Left kidney (tissue), 8 donors: ENCODE measurements around the gene ME3. TPM values are rescaled to one million over a fixed set of nuclear protein-coding genes. Genes with fewer than 3 reads are reported as not detected.

Experiments
- DNase-seq: peaks from one replicate; pipeline ENCODE4 v3.0.0-alpha.2; 2013
- long read RNA-seq, 8 donors: transcript quantifications; one replicate each; lab custom pipeline, GENCODE V29; 2026
- polyA plus RNA-seq: library from polyadenylated mRNA; unstranded; fragments of 120-200 nt; gene quantifications from one replicate; pipeline ENCODE4 v1.2.1, GENCODE V29; 2013; ENCODE audit not compliant: insufficient read length

ME3 gene
- polyA plus RNA-seq = 29.7 TPM
- long read RNA-seq, donor 1, partial matches to known transcripts = 5 of 10 reads
- long read RNA-seq, donor 1, other reads (novel, unspliced or antisense) = 0 of 10 reads
- long read RNA-seq, donor 2, partial matches to known transcripts = 0 of 2 reads
- long read RNA-seq, donor 2, other reads (novel, unspliced or antisense) = 0 of 2 reads
- long read RNA-seq, donor 3, partial matches to known transcripts = 105 of 137 reads
- long read RNA-seq, donor 3, other reads (novel, unspliced or antisense) = 32 of 137 reads
- long read RNA-seq, donor 4 = 0 reads
- long read RNA-seq, donor 5, transcript ME3-212 (15 exons, 2,311 nt) = major isoform, 5 of 19 reads
- long read RNA-seq, donor 5, partial matches to known transcripts = 14 of 19 reads
- long read RNA-seq, donor 5, other reads (novel, unspliced or antisense) = 0 of 19 reads
- long read RNA-seq, donor 6 = 0 reads
- long read RNA-seq, donor 7, partial matches to known transcripts = 0 of 1 reads
- long read RNA-seq, donor 7, other reads (novel, unspliced or antisense) = 0 of 1 reads
- long read RNA-seq, donor 8, partial matches to known transcripts = 0 of 2 reads
- long read RNA-seq, donor 8, other reads (novel, unspliced or antisense) = 0 of 2 reads

DNA sequence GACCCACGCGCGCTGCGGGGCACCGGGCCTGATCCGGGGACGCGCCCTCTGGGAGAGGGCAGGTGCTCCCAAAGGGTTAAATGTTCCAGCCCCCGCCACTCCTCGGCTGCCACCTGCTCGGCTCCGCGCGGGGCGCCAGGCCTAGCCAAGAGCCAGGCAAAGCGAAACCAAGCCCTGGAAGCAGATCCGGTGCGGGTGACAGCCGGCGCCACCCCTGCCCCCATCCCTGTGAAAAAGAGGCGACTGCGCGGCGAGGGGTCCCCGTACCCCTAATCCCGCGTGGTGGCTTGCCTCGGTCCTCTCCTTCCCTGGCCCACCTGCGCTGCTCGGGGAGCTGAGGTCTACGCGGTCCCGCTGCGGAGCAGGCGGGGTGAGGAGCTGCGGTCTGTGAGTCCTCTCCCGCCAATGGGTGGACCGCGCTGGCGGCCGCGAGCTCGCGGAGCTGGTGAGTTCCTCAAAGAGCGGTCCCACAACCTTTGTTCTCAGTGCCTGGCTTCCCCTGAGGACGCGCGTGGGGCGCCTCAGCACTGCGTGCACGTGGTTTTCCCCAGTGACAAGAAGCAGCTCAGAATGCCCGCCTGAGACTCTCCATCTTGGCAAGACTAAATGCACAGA lies at the start of gene ME3:
TSS of gene ME3 (minus strand) at position 610 of the 615 bp plus-strand sequence.
- DNase-seq = peak; percentile 47

DNA sequence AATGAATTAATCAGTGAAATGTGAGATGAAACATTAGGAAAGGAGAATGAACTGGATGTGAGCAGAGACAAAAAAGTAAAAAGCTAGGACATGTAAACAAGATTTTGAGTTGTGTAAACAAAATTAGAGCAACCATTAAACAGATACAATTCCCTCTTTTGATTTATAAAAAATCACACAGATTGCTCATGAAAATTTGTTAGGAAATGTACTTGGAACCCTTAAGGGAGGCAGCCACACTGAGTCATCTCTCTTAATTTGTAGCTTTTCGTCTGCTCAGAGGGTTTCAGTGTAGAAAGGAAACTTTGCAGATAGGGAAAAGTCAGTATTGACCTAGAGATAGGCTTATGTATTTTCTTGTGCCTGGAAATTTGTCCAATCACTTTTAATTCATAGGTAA lies 49.6 kb upstream of the ME3 start:
- no peak for DNase-seq

DNA sequence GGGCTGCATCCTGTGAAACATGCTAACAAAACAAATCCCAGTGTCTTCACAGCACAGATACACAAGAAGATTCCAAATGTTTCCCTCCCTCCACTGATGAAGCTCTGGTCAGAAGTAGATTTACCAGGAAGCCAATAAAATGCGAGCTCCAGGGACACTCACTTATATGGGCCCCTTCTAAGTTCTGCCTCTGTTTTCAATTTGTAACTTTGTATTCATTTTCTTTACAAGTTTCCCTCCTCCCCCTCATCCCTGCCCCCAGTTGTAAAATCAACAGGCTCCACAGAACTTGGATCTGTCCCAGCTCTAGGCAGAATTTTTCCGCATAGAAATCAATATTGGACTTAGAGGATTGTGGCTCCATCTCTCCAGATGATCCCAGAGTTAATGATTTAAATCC lies 48.1 kb upstream of the ME3 start:
- no peak for DNase-seq

DNA sequence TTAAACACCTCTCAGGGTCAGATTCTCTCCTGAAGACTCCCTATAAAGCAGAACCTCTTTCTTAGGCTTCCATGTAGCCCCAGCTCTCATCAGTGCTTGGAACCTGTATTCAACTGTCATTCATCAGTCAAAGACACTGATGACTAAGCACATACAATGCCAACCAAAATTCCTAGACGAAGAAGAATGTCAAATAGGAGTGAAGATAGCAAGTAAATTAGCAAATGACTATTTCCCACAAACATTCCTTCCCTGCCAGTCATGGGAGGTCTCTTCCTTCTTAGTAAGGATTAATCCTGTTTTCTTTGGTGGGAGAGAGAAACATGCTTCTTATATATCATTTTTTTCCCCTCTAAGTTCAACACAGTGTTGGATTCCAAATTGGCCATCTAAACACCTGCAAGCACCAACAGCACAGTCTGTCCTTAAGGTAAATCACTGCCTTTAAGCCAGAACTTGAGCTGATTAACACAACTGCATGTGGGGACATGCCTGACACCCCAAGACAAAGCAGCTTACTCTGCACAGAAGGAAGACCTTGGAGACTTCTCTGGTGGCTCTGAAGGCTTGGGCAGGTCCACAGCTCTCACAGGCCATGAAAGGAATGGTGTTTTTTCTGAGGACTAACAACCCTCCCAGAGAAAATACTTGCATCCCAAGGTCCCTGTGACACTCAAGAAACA lies 47.5 kb upstream of the ME3 start:
- DNase-seq = no peak

DNA sequence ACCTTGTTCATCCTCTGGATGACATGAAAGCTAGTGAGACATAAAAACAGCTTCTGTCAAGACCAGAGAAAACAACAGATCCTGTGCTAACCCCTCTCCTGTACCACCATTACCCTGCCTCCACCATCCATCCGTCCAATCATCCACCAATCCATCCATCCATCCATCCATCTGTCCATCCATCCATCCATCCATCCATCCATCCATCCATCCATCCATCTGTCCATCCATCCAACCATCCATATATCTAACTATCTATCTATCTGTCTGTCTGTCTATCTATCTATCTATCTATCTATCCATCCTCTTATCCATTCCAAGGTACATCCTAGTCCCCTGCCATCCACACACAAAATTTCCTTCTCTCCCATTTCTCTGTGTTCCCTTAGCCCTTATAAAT lies 46.6 kb upstream of the ME3 start:
- DNase-seq = no peak

DNA sequence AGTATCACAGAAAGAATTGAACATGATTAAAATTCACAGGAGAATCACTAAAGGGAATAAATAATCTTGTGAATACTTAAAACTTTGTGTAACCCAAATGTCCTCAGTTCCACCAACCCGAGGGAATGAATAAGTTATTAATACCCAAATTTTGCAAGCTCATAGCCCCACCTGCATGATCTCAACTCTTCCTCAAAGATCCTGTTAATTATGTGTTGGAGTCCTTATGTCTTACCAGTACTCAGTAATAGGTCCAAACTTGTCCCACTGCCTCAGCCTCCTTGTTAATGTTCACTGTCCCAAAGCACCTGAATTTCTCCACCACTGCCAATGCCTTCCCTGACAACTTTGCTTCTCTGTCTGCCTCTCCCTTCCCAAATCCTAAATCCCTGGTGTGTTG lies 46.1 kb upstream of the ME3 start:
- DNase-seq = no peak

DNA sequence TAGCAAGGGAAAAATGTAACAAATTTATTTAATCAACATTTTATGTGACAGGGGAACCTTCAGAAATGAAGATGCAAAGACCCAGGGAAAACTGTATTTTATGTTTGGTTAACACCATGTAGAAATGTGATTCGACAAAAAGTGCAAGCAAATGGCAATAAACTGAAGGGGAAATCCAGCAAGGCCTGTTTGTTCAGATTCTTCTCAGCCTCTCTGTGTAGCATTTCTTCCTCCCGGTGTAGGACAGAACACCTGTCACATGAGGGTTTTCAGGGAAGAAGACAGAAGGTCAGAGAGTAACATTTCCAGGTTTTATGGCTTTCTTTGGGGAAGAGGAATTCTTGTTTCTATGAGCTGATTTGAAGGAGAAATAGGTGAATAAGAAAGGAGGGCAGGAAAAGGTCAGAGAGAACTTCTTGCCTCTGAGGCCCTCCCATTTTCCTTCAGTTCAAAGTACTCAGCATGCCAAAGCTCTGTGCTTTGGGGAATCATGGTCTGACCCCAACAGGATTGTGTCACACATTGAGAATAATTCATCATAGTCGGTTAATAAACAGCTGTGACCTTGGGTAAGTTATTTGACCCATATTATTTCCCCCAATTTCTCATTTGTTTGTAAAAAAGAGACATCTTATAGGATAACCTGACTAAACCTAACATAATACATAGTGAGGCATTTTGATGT lies 45.5 kb upstream of the ME3 start:
- DNase-seq = no peak

DNA sequence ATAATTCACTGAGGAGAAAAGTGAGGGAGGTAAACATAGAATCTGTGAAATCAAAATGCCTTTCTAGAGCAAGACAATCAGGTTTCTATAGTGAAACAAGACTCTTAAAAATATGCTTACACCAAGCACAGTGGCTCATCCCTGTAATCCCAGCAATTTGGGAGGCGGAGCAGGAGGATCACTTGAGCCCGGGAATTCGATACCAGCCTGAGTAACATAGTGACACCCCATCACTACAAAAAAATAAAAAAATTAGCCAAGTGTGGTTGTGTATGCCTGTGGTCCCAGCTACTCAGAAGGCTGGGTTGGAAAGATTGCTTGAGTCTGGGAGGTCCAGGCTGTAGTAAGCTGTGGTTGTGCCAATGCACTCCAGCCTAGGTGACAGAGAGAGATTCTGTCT lies 43.2 kb upstream of the ME3 start:
- DNase-seq = no peak

DNA sequence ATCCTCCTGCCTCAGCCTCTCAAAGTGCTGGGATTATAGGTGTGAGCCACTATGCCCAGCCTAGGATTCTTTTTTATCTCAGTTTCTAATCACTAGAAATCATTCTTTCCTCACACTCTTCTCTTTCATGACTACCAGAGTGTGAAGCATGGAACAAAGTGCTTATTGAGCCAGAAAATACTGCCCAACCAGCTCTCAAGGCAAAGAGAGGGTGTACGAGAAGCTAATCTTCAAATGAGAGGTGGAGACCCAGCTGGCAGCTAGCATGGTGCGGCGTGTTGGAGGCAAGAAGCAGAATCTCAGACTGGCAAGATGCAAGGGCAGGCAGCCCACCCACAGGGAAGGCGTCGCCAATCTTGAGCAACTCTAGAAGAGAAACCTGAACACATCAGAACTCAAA lies 41.1 kb upstream of the ME3 start:
- no peak for DNase-seq

DNA sequence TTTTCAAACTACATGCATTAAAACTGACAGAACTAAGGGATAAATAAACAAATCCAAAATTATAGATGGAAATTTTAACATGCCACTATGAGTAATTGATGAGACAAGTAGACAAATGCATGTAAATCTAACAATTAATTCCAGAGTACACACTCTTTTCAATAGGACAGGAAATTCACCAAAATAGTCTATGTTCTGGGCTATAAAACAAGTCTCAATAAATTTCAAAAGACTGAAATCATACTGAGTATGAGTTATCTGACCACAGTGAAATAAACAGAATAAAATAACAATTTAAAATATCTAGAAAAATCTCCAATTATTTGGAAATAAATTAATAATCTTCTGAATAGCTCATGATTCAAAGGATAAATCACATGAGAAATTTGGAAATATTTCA lies 38.5 kb upstream of the ME3 start:
- DNase-seq = no peak

DNA sequence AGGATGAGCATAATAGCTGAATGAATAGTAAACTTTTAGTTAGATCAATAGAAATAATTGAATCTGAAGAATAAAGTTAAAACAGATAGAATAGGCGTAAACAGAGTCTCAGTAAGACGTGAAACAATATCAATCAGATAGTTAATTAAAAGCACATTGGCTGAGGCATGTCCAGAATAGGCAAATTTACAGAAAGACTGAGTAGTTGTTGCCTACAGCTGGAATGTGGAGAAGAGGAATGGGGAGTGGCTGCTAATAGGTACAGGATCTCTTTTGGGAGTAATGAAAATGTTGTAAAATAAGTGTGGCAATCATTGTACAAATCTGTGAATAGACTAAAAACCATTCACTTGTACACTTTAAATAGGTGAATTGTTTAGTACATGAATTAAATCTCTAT lies 36.3 kb upstream of the ME3 start:
- no peak for DNase-seq

DNA sequence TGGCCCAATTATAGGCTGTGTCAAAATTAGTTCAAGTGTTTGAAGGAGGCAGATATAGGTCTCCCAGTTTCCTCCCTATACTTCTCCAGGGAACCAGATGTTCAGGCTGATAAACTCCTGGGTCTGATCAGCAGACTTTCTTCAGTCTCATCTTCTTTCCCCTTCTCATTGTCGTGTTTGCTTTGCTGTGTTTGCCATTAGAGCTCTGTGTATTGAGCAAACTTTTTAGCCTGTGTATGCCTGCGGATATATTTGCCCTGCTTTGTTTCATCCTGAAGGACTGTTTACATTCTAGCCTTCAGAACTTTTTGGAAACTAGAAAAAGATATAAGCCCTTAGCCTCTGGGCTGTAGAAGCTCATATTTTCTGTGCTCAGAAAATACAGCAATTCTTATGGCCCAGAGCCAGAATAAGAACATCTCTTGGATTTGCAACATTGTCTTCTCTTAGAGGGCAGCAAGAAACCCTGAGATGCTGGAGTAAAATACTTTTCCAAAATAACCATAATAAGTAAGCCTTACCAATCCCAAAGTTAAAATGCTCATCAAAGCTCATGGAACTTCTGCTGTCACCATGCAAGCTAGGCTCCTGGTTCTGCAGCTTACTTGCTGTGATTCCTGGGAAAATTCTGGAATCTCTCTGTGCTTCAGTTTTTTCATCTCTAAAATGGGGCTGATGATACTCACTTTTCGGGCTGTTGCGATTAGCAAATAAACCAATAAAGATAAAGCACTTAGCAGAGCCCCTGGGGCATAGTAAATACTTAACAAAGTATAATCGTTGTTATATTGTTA lies 34.1 kb upstream of the ME3 start:
- DNase-seq = no peak

DNA sequence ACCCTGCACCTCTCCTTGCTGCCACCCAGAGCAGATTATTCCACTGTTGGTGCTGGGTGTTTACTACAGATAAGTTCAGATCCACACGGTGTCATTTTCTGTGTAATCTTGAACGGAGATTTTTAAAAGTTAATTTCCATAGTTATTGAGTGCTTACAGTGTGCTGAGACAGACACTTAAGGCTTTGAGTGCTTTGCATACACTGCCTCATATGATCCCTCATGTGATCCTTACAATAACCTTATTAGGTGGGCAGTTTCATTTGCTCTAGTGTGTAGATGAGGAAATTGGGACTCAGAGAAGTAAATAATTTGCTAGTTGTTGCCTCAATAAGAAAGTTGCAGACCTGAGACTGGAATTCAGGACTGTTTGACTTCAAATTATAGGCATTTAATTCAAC lies 32.3 kb upstream of the ME3 start:
- DNase-seq = no peak

DNA sequence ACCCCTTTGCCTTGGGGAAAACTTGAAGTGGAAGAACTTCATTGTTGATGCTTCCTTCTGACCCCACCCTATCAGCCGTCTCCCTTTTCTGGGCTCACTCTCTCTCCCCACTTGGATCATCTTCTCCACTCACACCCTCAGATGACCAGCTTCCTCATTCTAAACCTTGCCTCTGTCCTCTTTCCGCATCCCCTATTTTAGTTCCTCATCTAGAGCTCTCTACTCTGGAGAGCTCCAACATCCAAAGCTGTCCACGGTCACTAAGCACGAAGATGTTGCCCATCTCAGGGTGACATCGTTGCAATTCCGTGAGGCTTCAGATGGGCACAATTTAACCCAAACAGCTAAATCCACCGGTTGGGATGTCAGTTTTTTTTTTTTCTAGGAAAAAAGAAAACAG lies 31.6 kb upstream of the ME3 start:
- no peak for DNase-seq

DNA sequence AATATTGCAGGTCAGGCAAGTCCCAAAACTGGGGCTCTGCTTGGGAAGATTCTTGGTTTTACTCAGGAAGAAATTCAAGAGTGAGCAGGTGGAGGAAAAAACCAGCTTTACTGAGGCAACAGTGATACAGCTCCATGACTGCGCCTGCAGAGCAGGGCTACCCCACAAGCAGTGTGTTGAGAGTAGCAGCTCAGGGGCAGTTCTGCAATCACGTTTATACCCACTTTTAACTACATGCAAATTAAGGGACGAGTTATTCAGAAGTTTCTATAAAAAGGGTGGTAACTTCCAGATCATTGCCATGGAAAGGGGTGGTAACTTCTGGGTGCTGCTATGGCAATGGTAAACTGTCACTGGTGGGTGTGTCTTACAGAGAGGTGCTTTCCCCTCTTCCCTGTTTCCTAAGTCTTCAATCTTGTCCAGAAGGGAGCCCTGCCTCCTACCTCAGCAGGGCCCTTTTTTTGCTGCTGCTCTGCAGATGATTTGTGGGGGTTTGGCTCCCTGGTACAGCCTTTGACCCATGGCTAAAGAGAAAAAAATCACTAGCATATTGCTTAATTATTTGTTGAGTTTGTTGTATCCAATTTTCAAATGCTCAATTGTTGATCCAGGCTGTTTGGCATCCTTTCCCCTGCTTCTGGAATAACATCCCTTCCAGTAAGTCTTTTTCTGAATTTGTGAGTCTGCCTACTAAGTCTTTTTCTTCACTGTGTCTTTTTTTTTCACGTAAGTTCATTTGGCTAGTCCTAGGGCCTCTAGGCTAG lies 30.0 kb upstream of the ME3 start:
- no peak for DNase-seq

DNA sequence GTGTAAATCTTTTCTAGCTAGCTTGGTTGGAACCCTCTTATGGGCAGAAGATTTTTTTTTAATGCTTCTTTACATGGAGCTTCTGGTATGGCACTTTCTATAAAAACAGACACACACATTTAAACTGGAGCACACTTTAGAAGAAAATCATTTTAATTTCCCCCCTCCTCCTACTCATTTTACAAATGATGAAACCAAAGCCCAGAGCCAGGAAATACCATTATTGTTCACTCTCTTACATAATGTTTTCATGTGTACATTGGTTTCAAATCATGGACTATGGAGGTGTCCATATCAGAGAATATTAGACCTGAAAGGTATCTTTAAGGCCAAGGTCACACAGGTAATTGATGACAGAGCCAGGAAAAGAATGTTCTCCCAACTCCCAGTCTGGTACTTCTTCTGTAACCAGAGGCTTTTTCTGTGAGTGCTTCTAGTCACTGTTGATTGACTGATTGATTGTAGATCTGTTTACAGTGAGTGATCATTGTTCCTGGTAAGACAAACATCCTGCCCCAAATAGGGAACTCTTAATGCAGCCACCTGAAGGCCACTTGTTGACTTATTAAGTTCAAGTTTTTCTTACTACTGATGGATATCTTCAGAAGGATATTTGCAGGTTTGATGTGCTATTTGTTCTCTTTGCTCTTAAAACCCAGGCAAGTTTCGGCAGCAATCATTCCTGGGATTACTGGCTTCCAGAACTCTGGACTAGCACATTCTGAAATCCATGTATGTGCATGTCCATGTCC lies 26.8 kb upstream of the ME3 start:
- no peak for DNase-seq

DNA sequence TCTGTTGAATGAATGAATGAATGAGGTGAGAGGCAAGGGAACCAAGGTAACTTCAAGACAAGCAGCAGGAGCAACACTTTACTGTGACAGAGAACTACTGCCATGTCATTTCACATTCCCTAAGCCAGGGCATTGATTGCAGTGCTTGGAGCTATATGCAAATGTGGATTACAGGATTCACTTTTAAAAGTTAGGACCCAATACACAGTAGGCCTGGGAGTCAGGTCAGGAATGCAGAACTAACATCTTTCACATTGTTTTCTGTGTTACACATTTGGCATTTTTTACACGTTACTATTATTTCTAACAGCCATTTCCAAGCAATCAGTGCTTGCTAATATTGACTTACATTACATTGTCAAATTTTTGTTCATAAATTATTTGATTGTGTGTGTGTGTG lies 26.2 kb upstream of the ME3 start:
- no peak for DNase-seq

DNA sequence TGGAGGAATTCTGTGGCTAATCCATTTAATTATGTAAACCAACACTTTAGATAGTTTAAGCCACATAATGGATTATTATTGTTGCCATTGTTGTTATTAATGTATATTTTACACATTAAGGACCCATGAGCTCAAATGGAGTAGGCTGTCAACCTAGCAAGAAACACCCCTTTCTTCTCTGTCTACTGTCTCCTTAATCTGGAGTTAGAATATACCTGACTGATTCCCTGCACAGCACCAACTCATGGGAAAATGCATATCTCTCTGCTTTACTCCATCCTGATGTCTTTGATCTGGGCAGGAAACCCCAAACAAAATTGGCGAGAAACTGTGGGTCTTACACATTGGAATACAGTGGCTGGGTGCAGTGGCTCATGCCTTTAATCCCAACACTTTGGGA lies 24.0 kb upstream of the ME3 start:
- DNase-seq = no peak

DNA sequence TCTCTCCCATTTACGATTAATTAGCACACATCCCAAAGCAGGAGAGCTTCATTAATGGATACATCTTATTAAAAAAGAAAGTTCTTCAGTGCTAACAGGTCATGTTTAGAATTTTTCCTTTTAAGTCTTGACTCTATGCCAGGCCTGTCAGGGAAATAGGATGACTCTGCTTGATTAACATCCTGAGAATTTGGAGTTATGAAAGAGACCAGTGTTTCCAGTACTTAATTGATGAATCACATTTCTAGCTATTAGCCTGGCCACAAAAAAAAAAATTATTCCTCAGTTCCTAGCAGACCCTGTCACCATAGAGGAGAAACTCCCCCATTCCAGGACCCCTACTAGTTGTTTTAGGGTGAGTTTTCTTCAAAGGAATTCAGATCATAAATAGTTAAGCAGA lies 23.6 kb upstream of the ME3 start:
- no peak for DNase-seq

DNA sequence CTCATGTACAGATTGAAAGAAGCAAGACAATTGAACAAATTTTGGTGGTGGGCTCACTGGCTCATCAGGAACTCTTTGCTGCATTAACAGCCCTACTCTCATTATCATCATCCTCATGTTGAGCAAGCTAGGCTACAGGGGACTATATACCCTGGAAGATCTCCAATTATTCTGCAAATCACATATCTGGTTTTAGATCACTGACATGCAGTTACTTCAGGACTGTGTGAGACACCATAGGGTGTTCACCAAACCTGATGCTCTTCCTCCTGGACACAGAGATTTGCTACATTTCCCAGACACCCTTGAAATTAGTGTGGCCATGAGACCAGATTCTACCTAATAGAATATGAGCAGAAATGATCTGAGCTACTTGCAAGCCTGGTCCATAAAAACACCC lies 23.0 kb upstream of the ME3 start:
- DNase-seq = no peak
